Measurements from ENCODE around the gene FAH.

GRCh38 chr15:80167936-80168335 lies 15.1 kb downstream of the FAH start:
- TF ChIP-seq, protein P1, sequence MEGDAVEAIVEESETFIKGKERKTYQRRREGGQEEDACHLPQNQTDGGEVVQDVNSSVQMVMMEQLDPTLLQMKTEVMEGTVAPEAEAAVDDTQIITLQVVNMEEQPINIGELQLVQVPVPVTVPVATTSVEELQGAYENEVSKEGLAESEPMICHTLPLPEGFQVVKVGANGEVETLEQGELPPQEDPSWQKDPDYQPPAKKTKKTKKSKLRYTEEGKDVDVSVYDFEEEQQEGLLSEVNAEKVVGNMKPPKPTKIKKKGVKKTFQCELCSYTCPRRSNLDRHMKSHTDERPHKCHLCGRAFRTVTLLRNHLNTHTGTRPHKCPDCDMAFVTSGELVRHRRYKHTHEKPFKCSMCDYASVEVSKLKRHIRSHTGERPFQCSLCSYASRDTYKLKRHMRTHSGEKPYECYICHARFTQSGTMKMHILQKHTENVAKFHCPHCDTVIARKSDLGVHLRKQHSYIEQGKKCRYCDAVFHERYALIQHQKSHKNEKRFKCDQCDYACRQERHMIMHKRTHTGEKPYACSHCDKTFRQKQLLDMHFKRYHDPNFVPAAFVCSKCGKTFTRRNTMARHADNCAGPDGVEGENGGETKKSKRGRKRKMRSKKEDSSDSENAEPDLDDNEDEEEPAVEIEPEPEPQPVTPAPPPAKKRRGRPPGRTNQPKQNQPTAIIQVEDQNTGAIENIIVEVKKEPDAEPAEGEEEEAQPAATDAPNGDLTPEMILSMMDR (IDR thresholded peaks at IDR 0.05): no peak
- TF ChIP-seq EP300 (IDR thresholded peaks at IDR 0.05) (no peak), POLR2A (IDR thresholded peaks at IDR 0.05) (no peak), POLR2AphosphoS5 (IDR thresholded peaks at IDR 0.05) (no peak)
